BLaER1 (cell line): Measurements from ENCODE around the gene ADGRG2.

Source experiments
- H3K27ac ChIP-seq: shearing (Covaris generic); formaldehyde crosslinking; 2 replicates; pipeline ENCODE4 v1.8.1; 2022
- H3K27me3 ChIP-seq: shearing (Covaris generic); formaldehyde crosslinking; 2 replicates; pipeline ENCODE4 v1.8.1; 2022
- H3K36me3 ChIP-seq: shearing (Covaris generic); formaldehyde crosslinking; 2 replicates; pipeline ENCODE4 v1.8.1; 2022
- H3K4me1 ChIP-seq: shearing (Covaris generic); formaldehyde crosslinking; 2 replicates; pipeline ENCODE4 v1.8.1; 2022
- H3K4me2 ChIP-seq: shearing (Covaris generic); formaldehyde crosslinking; 2 replicates; pipeline ENCODE4 v1.8.1; 2022
- H3K4me3 ChIP-seq: shearing (Covaris generic); formaldehyde crosslinking; 2 replicates; pipeline ENCODE4 v1.8.1; 2022
- H3K9ac ChIP-seq: shearing (Covaris generic); formaldehyde crosslinking; 2 replicates; pipeline ENCODE4 v1.8.1; 2022
- H3K9me3 ChIP-seq: shearing (Covaris generic); formaldehyde crosslinking; 2 replicates; pipeline ENCODE4 v1.8.1; 2022
- H4K20me1 ChIP-seq: shearing (Covaris generic); formaldehyde crosslinking; 2 replicates; pipeline ENCODE4 v1.8.1; 2022
- Cebpa-rat ChIP-seq: shearing (Covaris generic); IDR thresholded peaks from 2 replicates; pipeline ENCODE4 v1.8.1; 2022

Gene ADGRG2

DNA sequence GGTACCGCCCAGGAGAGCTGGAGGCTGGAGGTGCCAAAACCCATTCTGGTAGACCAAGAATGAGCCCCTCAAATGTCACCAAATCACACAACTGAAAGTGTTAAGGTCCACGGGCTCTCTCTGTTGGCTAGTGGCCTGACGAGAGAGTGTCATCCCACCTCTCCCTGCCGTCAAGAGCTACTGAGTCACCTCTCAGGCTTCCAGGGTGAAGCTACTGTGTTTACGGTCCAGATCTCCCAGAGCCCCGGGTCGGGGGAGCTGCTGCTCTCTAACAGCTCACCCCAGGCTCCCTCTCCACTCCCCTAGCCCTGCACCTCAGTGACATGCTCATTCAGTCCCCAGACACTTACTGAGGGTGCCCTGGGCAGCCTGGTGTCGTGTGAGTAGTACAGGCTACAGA is 59.2 kb downstream of the ADGRG2 start:
- peaks cover 14% of the 10 kb centered on the region; the same call in 1 of the 2 replicates for H3K27me3 ChIP-seq
- H3K4me3 ChIP-seq, result no peak overlapping the region
- TF ChIP-seq Cebpa-rat, result no peak
- no peaks in the 10 kb centered on the region for H3K9me3 ChIP-seq
- H3K4me1 ChIP-seq, result peaks cover 15% of the 10 kb centered on the region
- H3K27ac ChIP-seq, result no peak overlapping the region
- H3K9ac ChIP-seq, result no peak overlapping the region
- H3K4me2 ChIP-seq, result no peak overlapping the region
- H3K36me3 ChIP-seq, result no peaks in the 10 kb centered on the region
- H4K20me1 ChIP-seq, result no peaks in the 10 kb centered on the region

DNA sequence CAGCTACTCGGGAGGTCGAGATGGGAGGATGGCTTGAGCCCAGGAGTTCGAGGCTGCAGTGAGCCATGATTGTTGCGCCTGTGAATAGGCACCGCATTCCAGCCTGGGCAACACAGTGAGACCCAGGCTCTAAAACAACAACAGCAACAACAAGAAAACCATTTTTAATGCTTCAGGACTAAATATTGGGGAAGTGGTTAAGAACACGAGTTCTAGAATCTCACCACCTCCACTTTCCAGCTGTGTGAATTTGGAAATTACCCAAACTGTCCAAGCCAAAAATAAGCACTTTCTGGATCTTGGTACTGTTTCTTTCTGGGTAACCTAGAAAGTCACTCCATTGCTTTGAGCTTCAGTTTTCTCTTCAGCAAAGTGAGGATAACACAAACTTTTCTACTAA is 63.2 kb downstream of the ADGRG2 start:
- no peaks in the 10 kb centered on the region for H3K4me1 ChIP-seq
- no peak overlapping the region for H3K4me2 ChIP-seq
- no peaks in the 10 kb centered on the region for H3K9me3 ChIP-seq
- no peak overlapping the region for H3K27ac ChIP-seq
- H3K36me3 ChIP-seq, result no peaks in the 10 kb centered on the region
- no peak for TF ChIP-seq Cebpa-rat
- H3K27me3 ChIP-seq, result peaks cover 7% of the 10 kb centered on the region; the same call in 1 of the 2 replicates
- H3K4me3 ChIP-seq, result no peak overlapping the region
- no peaks in the 10 kb centered on the region for H4K20me1 ChIP-seq
- no peak overlapping the region for H3K9ac ChIP-seq

DNA sequence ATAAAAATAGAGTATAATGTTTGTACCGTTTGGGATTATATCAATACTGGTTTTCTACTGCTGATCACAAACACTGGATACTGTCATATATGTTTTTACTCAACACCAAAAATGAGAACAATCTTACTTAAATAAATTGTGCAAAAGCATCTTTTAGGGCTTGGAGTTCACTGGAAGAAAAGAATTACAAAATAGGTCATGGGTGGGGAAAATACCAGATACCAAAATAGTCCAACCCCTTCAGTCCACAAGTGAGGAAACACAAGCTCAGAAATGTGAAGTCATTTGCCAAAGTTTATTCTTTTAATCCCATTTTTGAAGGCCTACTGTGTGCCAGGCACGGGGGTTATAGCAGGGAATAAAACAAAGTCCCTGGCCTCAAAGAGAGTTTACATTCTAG is 64.4 kb downstream of the ADGRG2 start:
- Histone ChIP-seq H4K20me1 (no peaks in the 10 kb centered on the region), H3K9me3 (no peaks in the 10 kb centered on the region), H3K4me1 (no peaks in the 10 kb centered on the region), H3K4me2 (no peak overlapping the region), H3K27me3 (peaks cover 7% of the 10 kb centered on the region; the same call in 1 of the 2 replicates), H3K36me3 (no peaks in the 10 kb centered on the region), H3K27ac (no peak overlapping the region), H3K4me3 (no peak overlapping the region), H3K9ac (no peak overlapping the region)
- TF ChIP-seq Cebpa-rat, result no peak

DNA sequence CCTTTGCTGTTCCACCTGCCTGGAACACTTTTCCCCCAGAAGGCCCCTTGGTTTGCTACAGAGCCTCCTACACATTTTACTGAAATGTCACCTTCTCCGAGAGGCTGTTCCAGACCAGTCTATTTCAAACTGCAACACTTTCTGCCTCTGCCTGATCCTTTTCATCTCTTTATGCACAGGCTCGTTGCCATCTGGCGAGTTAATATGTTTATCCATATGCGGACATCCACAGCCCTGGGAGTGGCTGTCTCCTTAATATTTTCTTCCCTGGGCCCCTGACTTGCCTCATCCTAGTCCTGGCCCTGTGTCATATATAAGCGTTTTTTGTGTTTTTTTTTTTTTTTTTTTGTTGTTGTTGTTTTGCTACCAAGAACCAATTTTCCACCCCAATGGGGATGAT is 73.2 kb downstream of the ADGRG2 start:
- no peak overlapping the region for H3K4me3 ChIP-seq
- no peaks in the 10 kb centered on the region for H3K9me3 ChIP-seq
- no peak overlapping the region for H3K27ac ChIP-seq
- H3K36me3 ChIP-seq, result no peaks in the 10 kb centered on the region
- H4K20me1 ChIP-seq, result no peaks in the 10 kb centered on the region
- peaks cover 20% of the 10 kb centered on the region; the same call in 1 of the 2 replicates for H3K27me3 ChIP-seq
- no peak overlapping the region for H3K4me2 ChIP-seq
- no peaks in the 10 kb centered on the region for H3K4me1 ChIP-seq
- no peak for TF ChIP-seq Cebpa-rat
- H3K9ac ChIP-seq, result no peak overlapping the region

DNA sequence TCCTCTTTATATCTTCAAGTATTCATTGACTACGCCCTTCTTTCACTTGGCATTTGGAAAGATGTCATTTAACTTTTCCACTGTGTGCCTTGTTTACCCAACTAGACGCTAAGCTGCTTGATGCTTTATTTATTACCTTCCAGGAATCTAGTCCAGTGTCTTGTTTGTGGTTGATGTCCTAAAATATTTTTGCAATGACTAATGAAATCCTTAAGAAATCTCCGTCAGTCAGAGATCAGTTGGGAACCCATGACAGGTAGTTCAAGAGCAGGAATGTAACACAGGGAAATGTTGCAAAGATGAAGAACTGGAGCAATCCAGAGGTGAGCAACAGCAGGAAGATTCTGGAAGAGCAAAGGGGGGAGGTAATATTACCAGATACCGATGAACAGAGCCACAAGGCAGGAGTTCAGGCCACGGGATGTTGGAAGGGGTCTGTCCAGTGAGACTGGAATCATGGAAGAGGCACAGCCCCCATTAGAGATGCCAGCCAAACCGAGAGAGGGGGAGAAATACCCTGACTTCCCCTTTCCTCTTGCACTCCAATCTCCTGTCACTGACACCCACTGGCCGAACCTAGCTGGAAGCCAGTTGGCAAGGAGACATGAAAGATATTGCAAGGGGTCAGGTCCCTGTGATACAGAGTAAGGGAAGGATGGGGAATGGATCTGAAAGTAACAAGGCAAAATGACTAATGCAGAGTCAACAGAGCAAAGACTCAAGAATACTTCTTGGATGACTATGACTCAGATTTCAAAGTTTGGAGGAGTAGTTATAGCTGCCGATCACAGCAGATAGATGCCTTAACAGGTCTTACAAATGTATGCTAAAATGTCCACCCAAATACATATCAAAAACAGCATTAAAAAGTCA is 75.7 kb downstream of the ADGRG2 start:
- H3K9ac ChIP-seq, result no peak overlapping the region
- no peaks in the 10 kb centered on the region for H4K20me1 ChIP-seq
- H3K27ac ChIP-seq, result no peak overlapping the region
- no peak overlapping the region for H3K4me2 ChIP-seq
- H3K4me1 ChIP-seq, result no peaks in the 10 kb centered on the region
- H3K27me3 ChIP-seq, result peaks cover 27% of the 10 kb centered on the region; the same call in 1 of the 2 replicates
- no peak for TF ChIP-seq Cebpa-rat
- no peak overlapping the region for H3K4me3 ChIP-seq
- no peaks in the 10 kb centered on the region for H3K9me3 ChIP-seq
- H3K36me3 ChIP-seq, result no peaks in the 10 kb centered on the region

DNA sequence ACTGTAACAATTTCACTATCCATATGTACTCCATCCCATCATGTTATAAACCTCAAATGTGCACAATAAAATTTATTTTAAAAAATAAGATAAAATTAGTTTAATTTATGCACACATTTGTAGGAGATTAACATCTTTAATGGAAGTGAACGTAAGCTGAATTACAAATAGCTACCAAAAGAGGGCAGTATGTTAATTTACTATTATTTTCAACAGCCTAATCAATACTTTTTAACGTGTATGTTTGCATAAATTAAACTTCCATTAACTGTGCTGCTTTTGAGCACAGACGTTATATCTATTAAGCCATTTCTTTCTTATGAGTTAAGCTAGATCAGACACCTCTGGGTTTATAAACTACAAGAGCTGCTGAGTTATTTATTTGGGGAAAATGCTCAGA is 81.9 kb downstream of the ADGRG2 start:
- no peaks in the 10 kb centered on the region for H3K36me3 ChIP-seq
- TF ChIP-seq Cebpa-rat, result no peak
- H3K27me3 ChIP-seq, result peaks cover 10% of the 10 kb centered on the region; the same call in 1 of the 2 replicates
- no peak overlapping the region for H3K9ac ChIP-seq
- no peaks in the 10 kb centered on the region for H3K4me1 ChIP-seq
- no peak overlapping the region for H3K27ac ChIP-seq
- no peak overlapping the region for H3K4me2 ChIP-seq
- no peaks in the 10 kb centered on the region for H3K9me3 ChIP-seq
- no peaks in the 10 kb centered on the region for H4K20me1 ChIP-seq
- no peak overlapping the region for H3K4me3 ChIP-seq

DNA sequence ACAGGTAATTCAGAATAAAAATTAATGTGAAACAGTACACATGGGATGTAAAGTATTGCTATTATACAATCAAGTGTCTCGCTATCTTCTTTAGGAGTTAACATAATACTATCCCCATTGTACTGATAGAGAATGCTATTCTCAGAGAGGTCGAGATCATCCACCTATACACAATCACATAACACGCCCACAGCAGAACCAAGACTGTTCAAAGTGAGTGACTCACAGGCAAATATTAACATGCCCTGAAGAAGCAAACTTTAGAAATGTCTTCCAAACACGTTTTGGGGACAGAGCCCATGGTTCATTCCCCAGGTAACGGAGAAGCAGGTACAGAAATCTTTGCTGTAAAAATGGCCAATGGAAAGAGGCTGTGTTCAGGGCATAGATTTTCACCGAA is 88.2 kb downstream of the ADGRG2 start:
- no peaks in the 10 kb centered on the region for H3K4me1 ChIP-seq
- no peaks in the 10 kb centered on the region for H4K20me1 ChIP-seq
- no peaks in the 10 kb centered on the region; the same call in 1 of the 2 replicates for H3K27me3 ChIP-seq
- no peak overlapping the region for H3K4me2 ChIP-seq
- TF ChIP-seq Cebpa-rat, result no peak
- no peak overlapping the region for H3K27ac ChIP-seq
- no peaks in the 10 kb centered on the region for H3K9me3 ChIP-seq
- H3K4me3 ChIP-seq, result no peak overlapping the region
- H3K9ac ChIP-seq, result no peak overlapping the region
- no peaks in the 10 kb centered on the region for H3K36me3 ChIP-seq

DNA sequence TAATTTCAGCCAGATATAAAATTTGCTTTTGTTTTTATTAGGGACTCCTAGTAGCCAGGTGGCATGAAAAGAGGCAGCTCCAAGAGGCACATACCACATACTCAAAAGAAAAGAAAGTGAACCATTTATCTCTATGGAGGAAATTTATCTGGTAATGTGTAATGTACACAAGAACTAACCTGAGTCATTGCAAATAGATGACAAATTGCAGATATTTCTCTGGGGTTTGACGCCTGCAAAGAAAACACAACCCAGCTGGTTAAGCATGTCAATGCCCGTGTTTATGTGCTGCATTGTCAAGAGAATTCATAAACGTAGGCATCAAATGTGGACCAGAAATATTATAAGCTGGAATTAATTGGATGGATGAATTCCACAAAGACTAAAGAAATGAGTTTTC is 91.5 kb downstream of the ADGRG2 start:
- no peak for TF ChIP-seq Cebpa-rat

DNA sequence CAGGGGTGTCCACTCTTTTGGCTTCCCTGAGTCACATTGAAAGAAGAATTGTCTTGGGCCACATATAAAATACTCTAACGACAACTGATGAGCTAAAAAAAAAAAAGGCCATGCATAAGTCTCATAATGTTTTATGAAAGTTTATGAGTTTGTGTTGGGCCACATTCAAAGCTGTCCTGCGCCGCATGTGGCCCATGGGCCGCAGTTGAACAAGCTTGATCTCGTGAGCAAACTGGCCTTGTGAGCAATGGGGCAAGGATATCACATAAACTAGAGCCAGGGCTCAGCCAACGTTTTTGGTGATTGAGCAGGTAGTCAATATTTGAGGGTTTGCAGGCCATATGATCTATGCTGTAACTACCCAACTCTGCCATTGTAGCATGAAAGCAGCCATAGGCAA is 93.7 kb downstream of the ADGRG2 start:
- Histone ChIP-seq H3K9ac (no peak overlapping the region), H4K20me1 (no peaks in the 10 kb centered on the region), H3K27ac (no peak overlapping the region), H3K4me3 (no peak overlapping the region), H3K4me2 (no peak overlapping the region), H3K9me3 (no peaks in the 10 kb centered on the region), H3K27me3 (peaks cover 17% of the 10 kb centered on the region), H3K36me3 (no peaks in the 10 kb centered on the region), H3K4me1 (no peaks in the 10 kb centered on the region)
- TF ChIP-seq Cebpa-rat, result no peak

More for the DNA sequence above, 91.5 kb downstream of the ADGRG2 start:
- Histone ChIP-seq H3K36me3 (no peaks in the 10 kb centered on the region), H3K27me3 (peaks cover 3% of the 10 kb centered on the region), H3K9ac (no peak overlapping the region), H4K20me1 (no peaks in the 10 kb centered on the region), H3K4me2 (no peak overlapping the region), H3K27ac (no peak overlapping the region), H3K9me3 (no peaks in the 10 kb centered on the region), H3K4me1 (no peaks in the 10 kb centered on the region), H3K4me3 (no peak overlapping the region)

DNA sequence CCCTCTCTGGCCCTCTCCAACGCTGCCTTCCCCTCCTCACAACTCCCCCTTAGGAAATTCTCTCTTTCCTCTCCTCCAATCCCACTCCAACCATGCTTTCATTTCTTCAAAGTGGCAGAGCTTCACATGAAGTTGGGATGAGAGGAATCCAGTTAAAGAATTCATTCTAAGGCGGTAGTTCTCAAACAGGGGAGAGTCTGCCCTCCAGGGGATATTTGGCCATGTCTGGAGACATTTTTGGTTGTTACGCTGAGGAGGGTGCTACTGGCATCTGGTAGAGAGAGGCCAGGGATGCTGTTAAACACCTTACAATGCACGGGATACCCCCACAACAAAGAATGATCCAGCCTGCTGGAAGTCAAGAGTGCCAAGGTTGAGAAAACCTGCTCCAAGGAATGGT is 97.9 kb downstream of the ADGRG2 start:
- H3K4me2 ChIP-seq, result no peak overlapping the region
- no peaks in the 10 kb centered on the region for H3K36me3 ChIP-seq
- H3K27me3 ChIP-seq, result peaks cover 28% of the 10 kb centered on the region
- no peaks in the 10 kb centered on the region for H3K4me1 ChIP-seq
- H3K9me3 ChIP-seq, result no peaks in the 10 kb centered on the region
- H4K20me1 ChIP-seq, result no peaks in the 10 kb centered on the region
- no peak overlapping the region for H3K9ac ChIP-seq
- no peak overlapping the region for H3K27ac ChIP-seq
- TF ChIP-seq Cebpa-rat, result no peak
- H3K4me3 ChIP-seq, result no peak overlapping the region

DNA sequence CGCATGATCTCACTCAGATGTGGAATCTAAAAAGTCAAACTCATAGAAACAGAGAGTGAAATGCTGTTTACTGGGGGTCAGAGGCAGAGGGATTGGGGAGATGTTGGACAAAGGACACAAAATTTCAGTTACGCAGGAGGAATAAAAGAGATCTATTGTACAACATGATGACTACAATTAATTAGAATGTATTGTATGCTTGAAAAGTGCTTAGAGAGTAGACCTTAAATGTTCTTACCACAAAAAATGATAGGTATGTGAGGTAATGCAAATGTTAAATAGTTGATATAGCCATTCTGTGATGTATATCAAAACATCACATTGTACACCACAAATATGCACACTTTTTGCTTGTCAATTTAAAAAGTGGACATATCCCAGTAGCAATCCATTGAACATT is 102.3 kb downstream of the ADGRG2 start:
- H3K4me2 ChIP-seq, result no peak overlapping the region
- no peak overlapping the region for H3K9ac ChIP-seq
- no peaks in the 10 kb centered on the region for H3K36me3 ChIP-seq
- H3K9me3 ChIP-seq, result no peaks in the 10 kb centered on the region
- H3K4me3 ChIP-seq, result no peak overlapping the region
- H3K27me3 ChIP-seq, result peaks cover 22% of the 10 kb centered on the region
- H4K20me1 ChIP-seq, result no peaks in the 10 kb centered on the region
- H3K4me1 ChIP-seq, result no peaks in the 10 kb centered on the region
- H3K27ac ChIP-seq, result no peak overlapping the region
- no peak for TF ChIP-seq Cebpa-rat
